Measurements from ENCODE around the gene COLEC11. TPM values are rescaled to one million over a fixed set of nuclear protein-coding genes. Genes with fewer than 3 reads are reported as not detected.

The COLEC11 gene
- polyA plus RNA-seq, 1 donor (not counting 4 experiments of a cell fraction or from before 2014, with no cell fraction given) = not detected

DNA sequence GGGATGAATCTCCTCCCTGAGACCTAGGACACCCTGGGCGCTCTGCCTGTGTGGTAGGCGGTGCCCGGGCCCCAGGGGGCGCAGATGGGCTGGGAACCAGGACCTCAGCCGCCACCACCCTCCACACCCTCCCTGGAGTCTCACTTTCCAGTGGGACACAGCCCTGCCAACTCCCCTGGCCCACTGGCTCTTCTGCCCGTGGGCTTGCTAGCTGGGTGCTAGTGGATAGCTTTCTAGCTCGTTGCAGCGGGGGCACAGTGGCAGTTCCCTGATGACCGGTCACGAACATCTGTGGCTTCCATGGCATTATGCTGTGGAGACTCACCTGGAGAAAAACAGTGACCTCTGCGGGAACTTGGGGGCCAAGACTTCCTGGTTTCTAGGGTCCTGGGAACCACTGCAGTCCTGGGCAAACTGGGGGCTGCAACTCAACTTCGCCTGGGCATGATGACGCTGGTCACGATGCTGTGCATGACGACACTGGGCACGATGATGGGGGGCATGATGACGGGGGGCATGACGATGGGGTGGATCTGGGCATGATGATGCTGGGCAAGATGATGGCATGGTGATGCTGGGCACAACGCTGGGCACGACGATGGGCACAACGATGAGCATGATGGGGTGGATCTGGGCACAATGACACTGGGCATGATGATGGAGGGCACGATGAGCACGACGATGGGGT lies 32.0 kb downstream of the COLEC11 start:
- DNase-seq (ENCODE audit: low read depth, low spot score) = no peak
- no peak overlapping the region for H2AFZ ChIP-seq (ENCODE audit: control insufficient read depth, low read length)
- H4K20me1 ChIP-seq (ENCODE audit: control insufficient read depth, extremely low read depth, insufficient read depth, low read length) = no peaks in the 10 kb centered on the region
- dilution Hi-C loops (cut with MboI; ENCODE audit: extremely low pct_ligation_motif_present, low sequenced_read_pairs) = no loop called here
- H3K4me2 ChIP-seq (ENCODE audit: control insufficient read depth, extremely low read depth, insufficient read depth, low read depth, low read length) = no peak overlapping the region
- FAIRE-seq = no peak
- no peaks in the 10 kb centered on the region for H3K27me3 ChIP-seq (ENCODE audit: control insufficient read depth, extremely low read depth, insufficient read depth, low read length)
- no peaks in the 10 kb centered on the region for H3K9me1 ChIP-seq (ENCODE audit: control insufficient read depth, extremely low read depth, insufficient read depth, low read length)
- H3K9me3 ChIP-seq (ENCODE audit: control insufficient read depth, low read depth, low read length) = no peaks in the 10 kb centered on the region
- H3K36me3 ChIP-seq (ENCODE audit: control insufficient read depth in 2 of 2, extremely low read depth in 1 of 2, insufficient read depth in 2 of 2, low read length in 2 of 2) = no peaks in the 10 kb centered on the region
- H3K27ac ChIP-seq (ENCODE audit: control insufficient read depth, insufficient read depth, low read length) = no peak overlapping the region
- H3K4me3 ChIP-seq (ENCODE audit: control insufficient read depth in 2 of 3, extremely low read depth in 1 of 3, insufficient read depth in 2 of 3, low read depth in 1 of 3, low read length in 3 of 3) = no peak overlapping the region
- H3K4me1 ChIP-seq (ENCODE audit: control insufficient read depth, extremely low read depth, insufficient read depth, low read length) = no peaks in the 10 kb centered on the region
- no peak overlapping the region for H3K9ac ChIP-seq (ENCODE audit: control insufficient read depth, extremely low read depth, insufficient read depth, low read length)
- TF ChIP-seq EZH2 (IDR thresholded peaks at IDR 0.05; ENCODE audit: low read length) = no peak
- no peak for TF ChIP-seq CTCF (optimal IDR thresholded peaks at IDR 0.05 in 1 of 3, IDR thresholded peaks at IDR 0.05 in 1 of 3, conservative IDR thresholded peaks at IDR 0.05 in 1 of 3; ENCODE audit: extremely low read depth in 1 of 3, insufficient read depth in 2 of 3, low read length in 3 of 3)
- H3K79me2 ChIP-seq (ENCODE audit: control insufficient read depth, insufficient read depth, low read length) = no peaks in the 10 kb centered on the region

GRCh38 chr2:3627500-3628100 lies 32.7 kb downstream of the COLEC11 start:
- no peaks in the 10 kb centered on the region for H3K27me3 ChIP-seq (ENCODE audit: control insufficient read depth, extremely low read depth, insufficient read depth, low read length)
- H3K4me3 ChIP-seq (ENCODE audit: control insufficient read depth in 2 of 3, extremely low read depth in 1 of 3, insufficient read depth in 2 of 3, low read depth in 1 of 3, low read length in 3 of 3) = no peak overlapping the region
- FAIRE-seq (no peak), DNase-seq (ENCODE audit: low read depth, low spot score) (no peak)
- H3K9ac ChIP-seq (ENCODE audit: control insufficient read depth, extremely low read depth, insufficient read depth, low read length) = no peak overlapping the region
- H4K20me1 ChIP-seq (ENCODE audit: control insufficient read depth, extremely low read depth, insufficient read depth, low read length) = no peaks in the 10 kb centered on the region
- no peaks in the 10 kb centered on the region for H3K79me2 ChIP-seq (ENCODE audit: control insufficient read depth, insufficient read depth, low read length)
- H3K4me1 ChIP-seq (ENCODE audit: control insufficient read depth, extremely low read depth, insufficient read depth, low read length) = no peaks in the 10 kb centered on the region
- no peak overlapping the region for H2AFZ ChIP-seq (ENCODE audit: control insufficient read depth, low read length)
- H3K9me3 ChIP-seq (ENCODE audit: control insufficient read depth, low read depth, low read length) = no peaks in the 10 kb centered on the region
- TF ChIP-seq CTCF (optimal IDR thresholded peaks at IDR 0.05 in 1 of 3, IDR thresholded peaks at IDR 0.05 in 1 of 3, conservative IDR thresholded peaks at IDR 0.05 in 1 of 3; ENCODE audit: extremely low read depth in 1 of 3, insufficient read depth in 2 of 3, low read length in 3 of 3) (no peak), EZH2 (IDR thresholded peaks at IDR 0.05; ENCODE audit: low read length) (no peak)
- H3K36me3 ChIP-seq (ENCODE audit: control insufficient read depth in 2 of 2, extremely low read depth in 1 of 2, insufficient read depth in 2 of 2, low read length in 2 of 2) = no peaks in the 10 kb centered on the region
- H3K9me1 ChIP-seq (ENCODE audit: control insufficient read depth, extremely low read depth, insufficient read depth, low read length) = no peaks in the 10 kb centered on the region
- no peak overlapping the region for H3K4me2 ChIP-seq (ENCODE audit: control insufficient read depth, extremely low read depth, insufficient read depth, low read depth, low read length)
- dilution Hi-C loops (cut with MboI; ENCODE audit: extremely low pct_ligation_motif_present, low sequenced_read_pairs) = no loop called here
- H3K27ac ChIP-seq (ENCODE audit: control insufficient read depth, insufficient read depth, low read length) = no peak overlapping the region

Data from keratinocyte (primary cell).